ENCODE results near the gene HSPB2.

GRCh38 chr11:111937844-111938243, 25.3 kb downstream of the HSPB2 start:
- TF ChIP-seq POLR2A (IDR thresholded peaks at IDR 0.05; ENCODE audit: low read length) (no peak), GATA1 (IDR thresholded peaks at IDR 0.05; ENCODE audit: low read depth, low read length) (no peak)
